Activated CD4-positive, alpha-beta T cell treated with anti-CD3 and anti-CD28 coated beads for 1 hour (primary cell): ENCODE results near the gene MMD2.

Experiments used
- DNase-seq: peaks from one replicate; pipeline ENCODE4 v3.0.0-alpha.2; 2020

The MMD2 gene

GRCh38 chr7:4866528-4867496, 92.2 kb downstream of the MMD2 start:
- DNase-seq, result no peak

DNA sequence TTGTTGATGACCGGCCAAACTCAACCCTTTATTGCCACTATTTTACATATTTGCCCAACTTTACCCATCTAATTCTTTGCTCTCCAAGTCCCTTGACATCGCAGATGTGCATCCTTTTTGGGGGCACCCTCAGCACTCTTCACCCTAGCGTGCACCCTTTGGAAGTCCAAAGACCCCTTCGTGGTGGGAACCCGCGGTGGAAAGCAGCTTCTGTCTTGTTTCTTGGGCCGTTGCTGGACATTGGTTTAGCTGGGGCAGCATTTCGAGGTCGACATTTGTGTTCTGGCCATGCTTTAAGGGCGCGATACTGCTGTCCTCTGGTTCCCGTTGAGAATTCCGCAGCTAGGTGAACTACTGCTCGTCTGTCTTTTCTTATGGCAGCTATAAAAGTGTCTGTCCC, 96.8 kb downstream of the MMD2 start:
- no peak for DNase-seq

DNA sequence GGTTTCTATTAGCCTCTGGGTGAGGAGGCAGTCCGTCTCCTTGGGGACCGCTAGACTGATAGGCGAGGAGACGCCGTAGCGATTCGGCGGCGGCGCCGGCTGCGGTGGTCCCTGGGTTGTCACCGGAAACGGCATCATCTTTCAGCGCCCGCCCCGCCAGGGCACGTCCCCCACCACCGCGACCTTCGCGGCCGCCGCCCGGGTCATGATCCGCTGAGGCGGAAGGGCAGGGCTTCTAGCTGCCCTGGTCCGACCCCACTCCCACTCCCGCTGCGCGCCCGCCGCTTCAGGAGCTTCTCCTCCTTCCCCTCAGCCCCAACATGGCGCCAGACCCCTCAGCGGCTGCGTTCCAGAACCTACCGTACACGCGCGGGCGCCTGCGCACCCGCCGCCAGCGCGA, 97.3 kb downstream of the MMD2 start, which contains the start of gene PAPOLB:
Gene PAPOLB (minus strand): TSS at position 358 of the 400 bp plus-strand sequence. CDS start 220 bp downstream, at position 138.
- DNase-seq, result no peak

DNA sequence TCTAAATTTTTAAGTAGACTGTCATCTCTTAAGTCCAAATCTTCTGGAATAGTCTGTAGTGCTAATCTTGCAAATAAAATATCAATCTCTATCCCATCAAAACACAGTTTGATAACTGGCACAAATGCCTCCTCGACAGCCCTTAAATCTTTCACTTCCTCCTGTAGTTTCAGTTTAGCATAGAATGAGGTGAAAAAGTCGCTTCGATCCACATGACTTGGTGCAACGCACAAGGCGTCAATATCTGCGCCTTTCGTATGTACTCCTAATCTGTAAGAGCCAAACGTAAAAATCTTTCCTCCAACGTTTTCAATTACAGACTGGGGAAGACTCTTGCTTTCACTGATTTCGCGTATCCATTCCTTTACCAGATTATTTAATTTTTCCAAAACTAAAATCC, 97.8 kb downstream of the MMD2 start:
- DNase-seq, result no peak

DNA sequence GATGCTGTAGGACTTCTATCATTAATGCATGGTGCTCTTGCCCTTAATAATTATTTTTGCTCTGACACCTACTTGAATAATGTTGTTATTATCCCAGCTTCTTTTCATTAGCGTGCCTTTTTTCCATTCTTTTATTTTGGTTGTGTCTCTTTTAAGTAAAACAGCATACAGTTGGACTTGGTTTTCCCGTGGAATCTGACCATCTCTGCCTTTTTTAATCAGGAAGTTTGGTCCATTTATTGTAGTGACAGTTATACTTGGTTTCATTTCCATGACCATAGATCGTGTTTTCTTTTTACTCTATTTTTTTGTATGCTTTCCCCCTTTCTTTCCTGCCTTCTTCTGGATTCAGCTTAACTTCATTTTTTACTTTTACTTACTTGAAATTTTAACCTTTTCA, 101.8 kb downstream of the MMD2 start:
- no peak for DNase-seq

DNA sequence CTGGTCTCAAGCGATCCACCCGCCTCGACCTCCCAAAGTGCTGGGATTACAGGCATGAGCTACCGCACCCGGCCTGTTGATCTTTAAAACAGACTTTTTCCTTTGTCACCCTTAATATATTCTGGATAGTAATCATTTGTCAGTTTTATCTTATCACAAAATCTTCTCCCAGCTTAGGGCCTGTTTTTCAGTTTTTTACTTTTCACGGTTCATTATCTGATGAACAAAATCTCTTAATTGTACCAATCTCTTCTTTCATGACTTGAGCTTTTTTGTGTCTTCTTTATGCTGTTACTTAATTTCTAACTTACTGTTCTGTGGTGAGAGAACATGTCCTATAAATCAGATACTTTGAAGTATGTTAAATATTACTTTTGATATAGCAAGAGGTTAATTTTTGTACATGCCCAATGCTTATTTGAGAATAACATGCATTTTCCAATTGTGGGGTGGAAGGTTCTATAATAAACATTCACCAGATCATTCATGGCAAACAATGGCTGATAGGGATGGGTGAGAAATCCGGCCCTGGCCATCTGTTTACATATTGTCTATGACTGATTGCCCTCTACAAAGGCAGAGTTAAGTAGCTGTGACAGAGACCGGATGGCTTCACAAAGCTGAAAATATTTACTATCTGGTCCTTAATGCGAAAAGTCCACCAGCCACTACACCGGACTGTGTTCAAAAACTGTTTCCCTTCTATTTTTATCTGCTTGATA, 102.5 kb downstream of the MMD2 start:
- DNase-seq, result no peak
